M059J (cell line): ENCODE measurements around the gene USP6NL. TPM values are rescaled to one million over a fixed set of nuclear protein-coding genes. Genes with fewer than 3 reads are reported as not detected.

Source experiments
- DNase-seq: peaks from one replicate; pipeline ENCODE4 v3.0.0-alpha.2; 2012; ENCODE audit warnings: low read depth
- total RNA-seq: library from RNA; depleted of rRNA; stranded (reverse); fragments of >200 nt; shearing (Covaris generic); gene quantifications from 2 replicates; pipeline ENCODE4 v1.2.3, GENCODE V29; 2014

Gene USP6NL
- total RNA-seq, 1 experiment from 2014 or later: 7.9 TPM

- DNase-seq: no peak
Observed at GRCh38 chr10:11551104-11551503, 60.3 kb downstream of the USP6NL start.

GRCh38 chr10:11548768-11549099 lies 62.7 kb downstream of the USP6NL start:
- no peak for DNase-seq

GRCh38 chr10:11548065-11548767 lies 63.2 kb downstream of the USP6NL start:
- no peak for DNase-seq

- DNase-seq: peak; percentile 57
Observed at GRCh38 chr10:11546581-11546980, 64.9 kb downstream of the USP6NL start.

- DNase-seq: no peak
Observed at GRCh38 chr10:11541296-11541695, 70.2 kb downstream of the USP6NL start.

- DNase-seq: peak; percentile 31
Observed at GRCh38 chr10:11539191-11539868, 72.1 kb downstream of the USP6NL start.

GRCh38 chr10:11538834-11539190 lies 72.6 kb downstream of the USP6NL start:
- DNase-seq: no peak

- no peak for DNase-seq
Observed at GRCh38 chr10:11536228-11536627, 75.2 kb downstream of the USP6NL start.

- no peak for DNase-seq
Observed at GRCh38 chr10:11535346-11535959, 76.0 kb downstream of the USP6NL start.

GRCh38 chr10:11533328-11533781 lies 78.1 kb downstream of the USP6NL start:
- DNase-seq: no peak

GRCh38 chr10:11532306-11532705 lies 79.1 kb downstream of the USP6NL start:
- DNase-seq: no peak

GRCh38 chr10:11530806-11531205 lies 80.6 kb downstream of the USP6NL start:
- DNase-seq: no peak

- no peak for DNase-seq
Observed at GRCh38 chr10:11529276-11529903, 82.1 kb downstream of the USP6NL start.

- no peak for DNase-seq
Observed at GRCh38 chr10:11528286-11528685, 83.2 kb downstream of the USP6NL start.

- DNase-seq: no peak
Observed at GRCh38 chr10:11527691-11528255, 83.7 kb downstream of the USP6NL start.

- no peak for DNase-seq
Observed at GRCh38 chr10:11527068-11527467, 84.4 kb downstream of the USP6NL start.

- no peak for DNase-seq
Observed at GRCh38 chr10:11525503-11525902, 85.9 kb downstream of the USP6NL start.

GRCh38 chr10:11522821-11523245 lies 88.6 kb downstream of the USP6NL start:
- DNase-seq: no peak

- no peak for DNase-seq
Observed at GRCh38 chr10:11521860-11522259, 89.6 kb downstream of the USP6NL start.

- no peak for DNase-seq
Observed at GRCh38 chr10:11520892-11521291, 90.6 kb downstream of the USP6NL start.

GRCh38 chr10:11517150-11517549 lies 94.3 kb downstream of the USP6NL start:
- no peak for DNase-seq

GRCh38 chr10:11516431-11516746 lies 95.1 kb downstream of the USP6NL start:
- DNase-seq: no peak
